H1 (cell line): Measurements from ENCODE around the gene MAD2L1. TPM values are rescaled to one million over a fixed set of nuclear protein-coding genes. Genes with fewer than 3 reads are reported as not detected.

Source experiments
- CTCF ChIA-PET: fragments of 300-600 bp; sonication (Branson Sonifier 250); formaldehyde crosslinking; loops from one replicate; lab custom pipeline; 2021; ENCODE audit not compliant: partially characterized antibody; lab: Charles Lee
- POLR2A ChIA-PET: fragments of 300-600 bp; sonication (Branson Sonifier 250); formaldehyde crosslinking; loops from one replicate; lab custom pipeline; 2021; ENCODE audit warnings: inconsistent platforms; ENCODE audit not compliant: partially characterized antibody; lab: Charles Lee
- DNase-seq, 2 experiments: peaks; one replicate each; pipeline versions ENCODE4 v3.0.0 to v3.0.0-alpha.2; 2010 to 2022; ENCODE audit warnings: low spot score in 2 of 2, low read depth in 1 of 2, mixed read lengths in 1 of 2
- FAIRE-seq: peaks from 2 replicates; lab custom pipeline; 2011; peaks lifted over from hg19 to GRCh38; lab: Jason Lieb, UNC
- H2AFZ ChIP-seq: 2 replicates; pipeline ENCODE4 v1.8.1; 2012; ENCODE audit warnings: low read length, inconsistent platforms
- H2AK5ac ChIP-seq: 2 replicates; pipeline ENCODE4 v1.6.1; 2013; ENCODE audit warnings: low read depth, low read length
- H2BK120ac ChIP-seq: replicated peaks from 2 replicates; pipeline ENCODE3; 2013; ENCODE audit warnings: low read depth, low read length, inconsistent platforms
- H2BK12ac ChIP-seq: 2 replicates; pipeline ENCODE4 v1.6.1; 2013; ENCODE audit warnings: low read depth, low read length
- H2BK15ac ChIP-seq: 2 replicates; pipeline ENCODE4 v1.6.1; 2013; ENCODE audit warnings: low read length
- H2BK20ac ChIP-seq: 2 replicates; pipeline ENCODE4 v1.6.1; 2013; ENCODE audit warnings: low read length
- H2BK5ac ChIP-seq: 2 replicates; pipeline ENCODE4 v1.6.1; 2013; ENCODE audit warnings: low read depth, low read length
- H3K14ac ChIP-seq: 2 replicates; pipeline ENCODE4 v1.6.1; 2013; ENCODE audit warnings: inconsistent platforms; ENCODE audit not compliant: insufficient read length
- H3K18ac ChIP-seq: 2 replicates; pipeline ENCODE4 v1.6.1; 2013; ENCODE audit warnings: low read length; ENCODE audit errors: extremely low read depth
- H3K23ac ChIP-seq: 2 replicates; pipeline ENCODE4 v1.6.1; 2013; ENCODE audit warnings: inconsistent platforms; ENCODE audit not compliant: insufficient read length
- H3K23me2 ChIP-seq: 2 replicates; pipeline ENCODE4 v1.6.1; 2013; ENCODE audit warnings: low read depth, low read length
- H3K27ac ChIP-seq: 2 replicates; pipeline ENCODE4 v1.6.1; 2011; ENCODE audit warnings: low read depth, low read length, inconsistent platforms
- H3K27me3 ChIP-seq, 4 experiments: replicated peaks in 1 of 4; 1 replicate in 1 of 4; 2 replicates in 3 of 4; pipeline versions ENCODE4 v1.6.1 to v1.8.1; 2011 to 2013; ENCODE audit warnings: low read length in 3 of 4, mild to moderate bottlenecking in 3 of 4, inconsistent platforms in 2 of 4, mixed read lengths in 2 of 4, moderate library complexity in 1 of 4; ENCODE audit not compliant: control insufficient read depth in 3 of 4, insufficient read depth in 3 of 4; ENCODE audit errors: extremely low read depth in 1 of 4
- H3K36me3 ChIP-seq, 4 experiments: 2 replicates each; pipeline versions ENCODE4 v1.6.1 to v1.8.1; 2011 to 2013; ENCODE audit warnings: mild to moderate bottlenecking in 4 of 4, low read length in 3 of 4, moderate library complexity in 2 of 4, control low read depth in 1 of 4, inconsistent platforms in 1 of 4; ENCODE audit not compliant: insufficient read depth in 4 of 4, control insufficient read depth in 2 of 4
- H3K4ac ChIP-seq: replicated peaks from 2 replicates; pipeline ENCODE3; 2013; ENCODE audit warnings: low read length, low read depth, mixed read lengths, inconsistent platforms; ENCODE audit not compliant: insufficient read length
- H3K4me1 ChIP-seq, 4 experiments: replicated peaks in 1 of 4; 1 replicate in 1 of 4; 2 replicates in 3 of 4; pipeline versions ENCODE4 v1.6.1 to v1.8.1; 2011 to 2013; ENCODE audit warnings: low read length in 3 of 4, inconsistent platforms in 2 of 4, mixed read lengths in 1 of 4; ENCODE audit not compliant: insufficient read depth in 4 of 4, control insufficient read depth in 3 of 4
- H3K4me2 ChIP-seq, 2 experiments: 2 replicates each; pipeline versions ENCODE4 v1.6.1 to v1.8.1; 2011 to 2013; ENCODE audit warnings: low read depth in 2 of 2, low read length in 2 of 2, control low read depth in 1 of 2, inconsistent platforms in 1 of 2, mild to moderate bottlenecking in 1 of 2; ENCODE audit not compliant: insufficient read depth in 1 of 2
- H3K4me3 ChIP-seq, 4 experiments: fragments of 200-600, 300-600 bp in 1 of 4; sonication (generic), shearing (Covaris generic), sonication (Bioruptor Twin) in 1 of 4; 2 replicates each; pipeline versions ENCODE4 v1.5.1 to v1.8.1; 2011 to 2016; ENCODE audit warnings: low read length in 4 of 4, low read depth in 3 of 4, control low read depth in 2 of 4, inconsistent platforms in 2 of 4, mild to moderate bottlenecking in 2 of 4, mixed read lengths in 1 of 4, moderate library complexity in 1 of 4; ENCODE audit not compliant: insufficient read depth in 2 of 4; ENCODE audit errors: extremely low read depth in 1 of 4
- H3K56ac ChIP-seq: replicated peaks from 2 replicates; pipeline ENCODE3; 2013; ENCODE audit warnings: low read depth, mild to moderate bottlenecking, mixed read lengths, low read length, inconsistent platforms; ENCODE audit not compliant: insufficient read length
- H3K79me1 ChIP-seq: 2 replicates; pipeline ENCODE4 v1.6.1; 2013; ENCODE audit warnings: low read depth, low read length, control low read depth
- H3K79me2 ChIP-seq, 2 experiments: 2 replicates each; pipeline versions ENCODE4 v1.6.1 to v1.8.1; 2012 to 2013; ENCODE audit warnings: low read length in 2 of 2, mild to moderate bottlenecking in 2 of 2, inconsistent platforms in 1 of 2; ENCODE audit not compliant: insufficient read depth in 2 of 2, control insufficient read depth in 1 of 2
- H3K9ac ChIP-seq, 4 experiments: replicated peaks in 1 of 4; 1 replicate in 1 of 4; 2 replicates in 3 of 4; pipeline versions ENCODE4 v1.6.1 to v1.8.1; 2011 to 2013; ENCODE audit warnings: low read depth in 3 of 4, low read length in 3 of 4, control low read depth in 2 of 4, mild to moderate bottlenecking in 2 of 4, moderate library complexity in 2 of 4, inconsistent platforms in 1 of 4; ENCODE audit errors: extremely low read depth in 1 of 4
- H3K9me3 ChIP-seq, 2 experiments: 2 replicates each; pipeline versions ENCODE4 v1.6.1 to v1.8.1; 2012 to 2013; ENCODE audit warnings: mild to moderate bottlenecking in 2 of 2, moderate library complexity in 2 of 2, control low read depth in 1 of 2, inconsistent platforms in 1 of 2, low read depth in 1 of 2, low read length in 1 of 2, mixed read lengths in 1 of 2; ENCODE audit not compliant: insufficient read depth in 2 of 2
- H4K20me1 ChIP-seq, 2 experiments: replicated peaks in 1 of 2; 2 replicates each; pipeline versions ENCODE3 to v1.8.1; 2011 to 2013; ENCODE audit warnings: inconsistent platforms in 2 of 2, low read length in 2 of 2, mild to moderate bottlenecking in 1 of 2; ENCODE audit not compliant: insufficient read depth in 2 of 2, control insufficient read depth in 1 of 2
- H4K5ac ChIP-seq: 2 replicates; pipeline ENCODE4 v1.6.1; 2013; ENCODE audit warnings: low read length, low read depth, mixed read lengths, inconsistent platforms; ENCODE audit not compliant: insufficient read length
- H4K8ac ChIP-seq: 2 replicates; pipeline ENCODE4 v1.8.0; 2013; ENCODE audit warnings: mild to moderate bottlenecking, moderate library complexity, low read length, inconsistent platforms; ENCODE audit not compliant: insufficient read depth; ENCODE audit errors: extremely low read depth
- H4K91ac ChIP-seq: replicated peaks from 2 replicates; pipeline ENCODE3; 2013; ENCODE audit warnings: low read length, mixed read lengths, inconsistent platforms; ENCODE audit not compliant: insufficient read length
- KDM1A ChIP-seq: fragments of 200-600, 300-600 bp; sonication (generic); IDR thresholded peaks from 2 replicates; pipeline ENCODE4 v1.7.1; 2016; ENCODE audit warnings: mild to moderate bottlenecking, low read length, borderline replicate concordance
- POLR2AphosphoS5 ChIP-seq: IDR thresholded peaks from 2 replicates; pipeline ENCODE4 v1.6.1; 2011; ENCODE audit warnings: low read depth, low read length
- SAP30 ChIP-seq: fragments of 300-600 bp; sonication (generic); IDR thresholded peaks from 2 replicates; pipeline ENCODE4 v1.7.1; 2012; ENCODE audit warnings: low read length, moderate library complexity, mild to moderate bottlenecking, inconsistent platforms; ENCODE audit not compliant: insufficient read depth, insufficient replicate concordance
- polyA plus RNA-seq, 7 experiments: library from polyadenylated mRNA; depleted of rRNA in 3 of 7; stranded (reverse) in 5 of 7; unstranded in 2 of 7; fragments of >200 nt in 5 of 7; fragments of 200-250 nt in 2 of 7; gene quantifications; 1 replicate in 5 of 7; 2 replicates in 1 of 7; 4 replicates in 1 of 7; pipeline versions ENCODE4 v1.2.1 to v1.2.3, GENCODE V29; 2011 to 2013; ENCODE audit warnings: missing spikeins in 2 of 7, mixed read lengths in 2 of 7
- total RNA-seq: library from RNA; stranded (reverse); fragmentation: NEBNext Ultra II Directional; extraction: Animal tissue kit (Norgen Biotek cat#: 25700); gene quantifications from 2 replicates; pipeline ENCODE4 v1.2.1, GENCODE V29; 2021

MAD2L1 gene
- total and polyA plus RNA-seq, 2 of the 8 experiments (the other 6 are each of a cell fraction or from before 2014, with no cell fraction given), result 51.1 to 88.1 TPM

DNA sequence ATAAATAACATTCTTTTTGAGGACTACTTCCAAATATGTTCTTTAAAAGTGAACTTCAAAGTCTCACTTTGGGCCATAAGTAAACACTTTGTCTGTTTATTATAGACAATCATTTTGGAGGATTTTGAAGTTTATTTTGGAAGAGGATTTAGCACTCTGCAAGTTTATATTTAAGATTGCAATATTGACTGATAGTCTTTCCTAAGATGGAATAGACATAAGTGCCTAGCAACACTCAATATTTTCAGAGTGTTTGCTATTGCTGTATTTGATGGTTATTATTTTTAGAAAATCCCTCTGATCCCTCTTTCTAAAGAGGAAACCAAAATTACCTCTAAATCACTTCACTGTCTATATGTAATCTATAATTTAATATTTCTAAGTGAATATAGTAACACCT, 42.8 kb upstream of the MAD2L1 start:
- H3K27ac ChIP-seq, result no peak overlapping the region
- DNase-seq (no peak), FAIRE-seq (no peak)
- H4K20me1 ChIP-seq, result no peaks in the 10 kb centered on the region
- H3K23me2 ChIP-seq, result no peaks in the 10 kb centered on the region
- no peaks in the 10 kb centered on the region for H3K36me3 ChIP-seq
- H3K4me2 ChIP-seq, result no peak overlapping the region
- H2AFZ ChIP-seq, result no peak overlapping the region
- no peaks in the 10 kb centered on the region for H3K4me1 ChIP-seq
- no peaks in the 10 kb centered on the region for H3K27me3 ChIP-seq
- no peak overlapping the region for H2AK5ac ChIP-seq
- no peak overlapping the region for H3K18ac ChIP-seq
- no peak overlapping the region for H4K5ac ChIP-seq
- ChIA-PET POLR2A (no interaction called here), CTCF (no interaction called here)
- no peak overlapping the region for H2BK12ac ChIP-seq
- no peaks in the 10 kb centered on the region for H3K79me1 ChIP-seq
- H3K23ac ChIP-seq, result no peak overlapping the region
- H3K56ac ChIP-seq, result no peak overlapping the region
- no peak overlapping the region for H2BK15ac ChIP-seq
- H3K79me2 ChIP-seq, result no peaks in the 10 kb centered on the region
- H4K91ac ChIP-seq, result no peak overlapping the region
- no peak overlapping the region for H2BK20ac ChIP-seq
- no peak overlapping the region for H3K14ac ChIP-seq
- no peak overlapping the region for H3K4ac ChIP-seq
- H2BK5ac ChIP-seq, result no peak overlapping the region
- H4K8ac ChIP-seq, result no peak overlapping the region
- H3K9ac ChIP-seq, result no peak overlapping the region
- no peak overlapping the region for H2BK120ac ChIP-seq
- H3K4me3 ChIP-seq, result no peak overlapping the region
- H3K9me3 ChIP-seq, result no peaks in the 10 kb centered on the region
- TF ChIP-seq KDM1A (no peak), POLR2AphosphoS5 (no peak), SAP30 (no peak)
